Spleen (tissue), 7 donors: ENCODE results near the gene CDH26.

ENCODE experiments used
- CTCF ChIP-seq, 11 experiments: fragments of 200-600 bp in 7 of 11; fragments of 450-650 bp in 4 of 11; sonication (generic) in 4 of 11; IDR thresholded peaks in 8 of 11; conservative IDR thresholded peaks in 3 of 11; 1 replicate in 7 of 11; 2 replicates in 4 of 11; pipeline versions ENCODE4 v1.4.0 to v1.8.0; 2016 to 2021; ENCODE audit warnings: antibody characterized with exemption in 11 of 11, inconsistent platforms in 4 of 11, mild to moderate bottlenecking in 1 of 11
- POLR2A ChIP-seq, 3 donors: fragments of 450-650 bp; IDR thresholded peaks; one replicate each; pipeline ENCODE4 v1.5.1; 2017; ENCODE audit warnings: antibody characterized with exemption in 3 of 3, mild to moderate bottlenecking in 1 of 3
- donor health status: DM: no; HTN: no; CAD: no; lungs with moderate emphysema.
- donor health status: DM: no; HTN: no; CAD: no.
- donor health status: DM: no; HTN: no; CAD: no.

- TF ChIP-seq CTCF (IDR thresholded peaks at IDR 0.05 in 8 of 11, conservative IDR thresholded peaks at IDR 0.05 in 3 of 11) (no peak), POLR2A (IDR thresholded peaks at IDR 0.05) (no peak)
Measured at GRCh38 chr20:60053818-60054190, 95.6 kb downstream of the CDH26 start.
